Measurements from ENCODE around the gene GRAMD2B. TPM values are rescaled to one million over a fixed set of nuclear protein-coding genes. Genes with fewer than 3 reads are reported as not detected.

The GRAMD2B gene
- total RNA-seq, 1 experiment from 2014 or later, result 6.7 TPM

DNA sequence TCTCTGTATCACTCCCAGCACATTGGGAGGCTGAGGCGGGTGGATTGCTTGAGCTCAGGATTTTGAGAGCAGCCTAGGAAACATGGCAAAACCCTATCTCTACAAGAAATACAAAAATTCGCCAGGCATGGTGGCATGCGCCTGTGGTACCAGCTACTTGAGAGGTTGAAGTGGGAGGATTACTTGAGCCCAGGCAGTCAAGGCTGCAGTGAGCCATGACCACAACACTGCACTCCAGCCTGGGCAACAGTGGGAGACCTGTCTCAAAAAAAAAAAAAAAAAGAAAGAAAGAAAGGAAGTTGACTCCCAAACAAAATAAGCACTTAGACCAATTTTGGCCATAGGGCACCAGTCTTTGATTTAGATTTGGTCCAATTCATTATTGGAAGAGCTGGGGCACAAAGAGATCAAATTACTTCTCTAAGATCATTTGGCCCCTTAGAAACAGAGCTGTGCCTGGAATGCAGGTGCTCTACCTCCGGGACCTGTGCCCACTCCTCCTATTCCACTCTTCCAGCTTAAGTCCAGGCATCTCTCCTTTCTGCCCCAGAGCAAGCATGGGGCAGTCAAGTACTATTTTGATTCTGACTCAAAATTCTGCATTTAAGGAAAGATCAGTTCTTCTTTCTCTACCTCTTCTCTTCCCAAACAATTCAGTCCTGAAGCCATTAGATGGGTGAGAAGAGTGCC lies 112.8 kb downstream of the GRAMD2B start:
- H3K27me3 ChIP-seq (ENCODE audit: insufficient read depth, low read length), result no peaks in the 10 kb centered on the region
- H3K36me3 Mint-ChIP-seq (ENCODE audit: insufficient read depth in 1 of 3, low read depth in 3 of 3), result no peaks in the 10 kb centered on the region; a peak in 1 of 7 replicates
- H2BK15ac ChIP-seq (ENCODE audit: low read depth, low read length), result no peak overlapping the region
- TF ChIP-seq, protein P1, sequence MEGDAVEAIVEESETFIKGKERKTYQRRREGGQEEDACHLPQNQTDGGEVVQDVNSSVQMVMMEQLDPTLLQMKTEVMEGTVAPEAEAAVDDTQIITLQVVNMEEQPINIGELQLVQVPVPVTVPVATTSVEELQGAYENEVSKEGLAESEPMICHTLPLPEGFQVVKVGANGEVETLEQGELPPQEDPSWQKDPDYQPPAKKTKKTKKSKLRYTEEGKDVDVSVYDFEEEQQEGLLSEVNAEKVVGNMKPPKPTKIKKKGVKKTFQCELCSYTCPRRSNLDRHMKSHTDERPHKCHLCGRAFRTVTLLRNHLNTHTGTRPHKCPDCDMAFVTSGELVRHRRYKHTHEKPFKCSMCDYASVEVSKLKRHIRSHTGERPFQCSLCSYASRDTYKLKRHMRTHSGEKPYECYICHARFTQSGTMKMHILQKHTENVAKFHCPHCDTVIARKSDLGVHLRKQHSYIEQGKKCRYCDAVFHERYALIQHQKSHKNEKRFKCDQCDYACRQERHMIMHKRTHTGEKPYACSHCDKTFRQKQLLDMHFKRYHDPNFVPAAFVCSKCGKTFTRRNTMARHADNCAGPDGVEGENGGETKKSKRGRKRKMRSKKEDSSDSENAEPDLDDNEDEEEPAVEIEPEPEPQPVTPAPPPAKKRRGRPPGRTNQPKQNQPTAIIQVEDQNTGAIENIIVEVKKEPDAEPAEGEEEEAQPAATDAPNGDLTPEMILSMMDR (conservative IDR thresholded peaks at IDR 0.05), result no peak
- no peaks in the 10 kb centered on the region; a peak in 1 of 4 replicates for H3K4me1 Mint-ChIP-seq
- no peak overlapping the region for H3K4me2 ChIP-seq (ENCODE audit: insufficient read depth, insufficient read length, low read length)
- no peaks in the 10 kb centered on the region for H3K27me3 Mint-ChIP-seq (ENCODE audit: low read depth)
- H3K27ac ChIP-seq (ENCODE audit: insufficient read length, low read depth, low read length), result no peak overlapping the region
- no peaks in the 10 kb centered on the region for H4K20me1 ChIP-seq (ENCODE audit: control insufficient read depth, insufficient read depth, insufficient read length)
- H2BK5ac ChIP-seq (ENCODE audit: insufficient read length, low read length), result no peak overlapping the region
- H3K23me2 ChIP-seq (ENCODE audit: insufficient read length, low read depth, low read length, poor library complexity, severe bottlenecking), result no peaks in the 10 kb centered on the region
- no peak overlapping the region for H3K4ac ChIP-seq (ENCODE audit: low read depth, low read length)
- H3K27ac Mint-ChIP-seq, result peak overlapping the region in 1 of 3 experiments; percentile 63; a peak in 1 of 7 replicates
- H3K79me2 ChIP-seq (ENCODE audit: insufficient read depth, low read length), result no peaks in the 10 kb centered on the region
- no peak overlapping the region for H2AFZ ChIP-seq (ENCODE audit: low read length)
- H4K5ac ChIP-seq (ENCODE audit: insufficient read length, low read depth, low read length), result no peak overlapping the region
- no peak overlapping the region for H4K8ac ChIP-seq (replicated peaks; ENCODE audit: insufficient read length, low read depth, low read length)
- H4K91ac ChIP-seq (ENCODE audit: insufficient read length, low read depth, low read length), result no peak overlapping the region
- no peak overlapping the region for H3T11ph ChIP-seq (ENCODE audit: low read length)
- no peak overlapping the region for H2BK120ac ChIP-seq (ENCODE audit: low read depth, low read length, poor library complexity, severe bottlenecking)
- WGBS (ENCODE audit: extremely low coverage, insufficient read length, low lambda C conversion rate), result no CpG with 5 or more reads among the region's 4 CpGs
- no peak overlapping the region for H3K23ac ChIP-seq (ENCODE audit: insufficient read length, low read depth, low read length)
- H3K9me3 Mint-ChIP-seq, result no peaks in the 10 kb centered on the region
- H2BK20ac ChIP-seq (ENCODE audit: low read depth, low read length, poor library complexity, severe bottlenecking), result no peak overlapping the region
- no peak overlapping the region for H2AK5ac ChIP-seq (ENCODE audit: insufficient read length, low read length)
- H3K9me3 ChIP-seq (ENCODE audit: control insufficient read depth, low read depth, low read length), result no peaks in the 10 kb centered on the region
- no peaks in the 10 kb centered on the region for H3K79me1 ChIP-seq (ENCODE audit: insufficient read depth, low read depth, low read length, poor library complexity, severe bottlenecking)
- no peak overlapping the region for H3K56ac ChIP-seq (ENCODE audit: insufficient read length, low read depth, low read length)
- no peak overlapping the region for H2BK12ac ChIP-seq (ENCODE audit: insufficient read length, low read depth, low read length)
- no peak overlapping the region for H3K9ac ChIP-seq (ENCODE audit: extremely low read depth, insufficient read length, low read length)
- no peak for DNase-seq
- no peak overlapping the region for H3K14ac ChIP-seq (ENCODE audit: insufficient read depth, low read length)
- no peaks in the 10 kb centered on the region; the same call in 1 of the 2 replicates for H3K4me1 ChIP-seq (ENCODE audit: insufficient read depth, low read length)
- H3K18ac ChIP-seq (ENCODE audit: insufficient read length, low read depth, low read length), result no peak overlapping the region
- H3K4me3 Mint-ChIP-seq, result no peak overlapping the region
